ENCODE data around the gene C9orf85.
"Not testable (repeated sequence)": the region's sequence is repeated elsewhere in the genome, so short reads cannot be mapped to it uniquely, and the experiment has no call there.

- not testable (repeated sequence) for TF ChIP-seq CTCF, POLR2A (IDR thresholded peaks at IDR 0.05)
Observed at GRCh38 chr9:72007726-72008125, 96.3 kb downstream of the C9orf85 start.
